ENCODE measurements around the gene MARS1. TPM values are rescaled to one million over a fixed set of nuclear protein-coding genes. Genes with fewer than 3 reads are reported as not detected.

The MARS1 gene
- total RNA-seq, 1 donor from 2014 or later, result 71.2 TPM

DNA sequence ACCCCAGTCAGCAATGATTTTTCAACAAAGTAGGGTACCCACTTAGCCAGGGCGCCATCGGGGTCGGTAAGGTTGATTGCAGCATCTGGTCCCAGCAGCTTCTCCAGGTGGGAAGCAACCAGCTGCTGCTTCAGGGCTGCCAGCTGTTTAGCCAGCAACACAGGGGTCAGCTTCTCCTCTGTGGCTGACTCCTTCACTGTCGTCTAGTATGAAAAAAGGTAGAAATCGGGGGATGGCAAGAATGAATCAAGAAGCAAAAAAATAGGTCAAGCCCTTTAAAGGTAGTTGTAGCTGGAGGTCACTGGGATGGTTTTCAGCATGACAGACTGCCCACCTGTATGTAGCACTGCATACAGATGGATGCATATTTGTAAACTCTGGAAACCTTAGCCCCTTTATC is 46.4 kb downstream of the MARS1 start:
- Histone ChIP-seq H3K9me3 (no peaks in the 10 kb centered on the region), H3K27me3 (no peaks in the 10 kb centered on the region), H3K27ac (no peak overlapping the region), H3K36me3 (peaks cover 3 to 79% of the 10 kb centered on the region in 2 donors), H3K4me3 (no peak overlapping the region), H3K4me1 (peaks cover 7% of the 10 kb centered on the region)
- TF ChIP-seq, protein P1, sequence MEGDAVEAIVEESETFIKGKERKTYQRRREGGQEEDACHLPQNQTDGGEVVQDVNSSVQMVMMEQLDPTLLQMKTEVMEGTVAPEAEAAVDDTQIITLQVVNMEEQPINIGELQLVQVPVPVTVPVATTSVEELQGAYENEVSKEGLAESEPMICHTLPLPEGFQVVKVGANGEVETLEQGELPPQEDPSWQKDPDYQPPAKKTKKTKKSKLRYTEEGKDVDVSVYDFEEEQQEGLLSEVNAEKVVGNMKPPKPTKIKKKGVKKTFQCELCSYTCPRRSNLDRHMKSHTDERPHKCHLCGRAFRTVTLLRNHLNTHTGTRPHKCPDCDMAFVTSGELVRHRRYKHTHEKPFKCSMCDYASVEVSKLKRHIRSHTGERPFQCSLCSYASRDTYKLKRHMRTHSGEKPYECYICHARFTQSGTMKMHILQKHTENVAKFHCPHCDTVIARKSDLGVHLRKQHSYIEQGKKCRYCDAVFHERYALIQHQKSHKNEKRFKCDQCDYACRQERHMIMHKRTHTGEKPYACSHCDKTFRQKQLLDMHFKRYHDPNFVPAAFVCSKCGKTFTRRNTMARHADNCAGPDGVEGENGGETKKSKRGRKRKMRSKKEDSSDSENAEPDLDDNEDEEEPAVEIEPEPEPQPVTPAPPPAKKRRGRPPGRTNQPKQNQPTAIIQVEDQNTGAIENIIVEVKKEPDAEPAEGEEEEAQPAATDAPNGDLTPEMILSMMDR (IDR thresholded peaks at IDR 0.05), result no peak
- TF ChIP-seq POLR2AphosphoS5 (IDR thresholded peaks at IDR 0.05; ENCODE audit: insufficient read depth in 1 of 2, low read depth in 1 of 2) (no peak), POLR2A (IDR thresholded peaks at IDR 0.05) (no peak)
- no peak for DNase-seq (ENCODE audit: extremely low spot score in 2 of 2)
- intact Hi-C loops (cut with DNase I), result no loop called here

DNA sequence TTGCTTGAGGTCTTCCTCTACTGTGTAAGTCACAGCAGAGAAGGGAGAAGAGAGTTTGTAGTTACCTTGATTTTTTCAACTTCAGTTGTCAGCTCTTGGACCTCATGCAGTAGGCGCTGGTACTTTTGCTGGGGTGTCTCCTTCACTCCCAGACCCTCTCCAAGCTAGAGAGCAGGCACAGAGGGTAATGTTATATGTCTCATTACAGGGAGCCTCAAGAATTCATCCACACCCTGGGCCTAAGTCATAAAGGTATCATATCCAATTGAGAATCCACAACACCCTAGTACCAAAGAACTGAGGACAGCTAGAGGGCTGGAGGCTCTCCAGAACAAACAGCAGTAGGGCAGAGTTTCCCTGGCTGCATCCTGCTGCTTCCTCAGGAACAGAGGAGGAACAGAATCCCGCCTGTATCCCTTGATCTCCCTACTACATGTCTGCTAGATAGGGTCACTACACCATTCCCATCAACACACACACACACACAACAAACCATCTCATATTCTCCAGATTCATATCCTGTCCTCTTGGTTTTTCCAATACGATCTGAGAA is 47.2 kb downstream of the MARS1 start:
- Histone ChIP-seq H3K9me3 (no peaks in the 10 kb centered on the region), H3K36me3 (peaks cover 3 to 72% of the 10 kb centered on the region in 2 donors), H3K4me3 (no peak overlapping the region), H3K27me3 (no peaks in the 10 kb centered on the region), H3K27ac (no peak overlapping the region), H3K4me1 (no peaks in the 10 kb centered on the region)
- intact Hi-C loops (cut with DNase I), result no loop called here
- no peak for DNase-seq (ENCODE audit: extremely low spot score in 2 of 2)
- TF ChIP-seq POLR2A (IDR thresholded peaks at IDR 0.05), result no peak

DNA sequence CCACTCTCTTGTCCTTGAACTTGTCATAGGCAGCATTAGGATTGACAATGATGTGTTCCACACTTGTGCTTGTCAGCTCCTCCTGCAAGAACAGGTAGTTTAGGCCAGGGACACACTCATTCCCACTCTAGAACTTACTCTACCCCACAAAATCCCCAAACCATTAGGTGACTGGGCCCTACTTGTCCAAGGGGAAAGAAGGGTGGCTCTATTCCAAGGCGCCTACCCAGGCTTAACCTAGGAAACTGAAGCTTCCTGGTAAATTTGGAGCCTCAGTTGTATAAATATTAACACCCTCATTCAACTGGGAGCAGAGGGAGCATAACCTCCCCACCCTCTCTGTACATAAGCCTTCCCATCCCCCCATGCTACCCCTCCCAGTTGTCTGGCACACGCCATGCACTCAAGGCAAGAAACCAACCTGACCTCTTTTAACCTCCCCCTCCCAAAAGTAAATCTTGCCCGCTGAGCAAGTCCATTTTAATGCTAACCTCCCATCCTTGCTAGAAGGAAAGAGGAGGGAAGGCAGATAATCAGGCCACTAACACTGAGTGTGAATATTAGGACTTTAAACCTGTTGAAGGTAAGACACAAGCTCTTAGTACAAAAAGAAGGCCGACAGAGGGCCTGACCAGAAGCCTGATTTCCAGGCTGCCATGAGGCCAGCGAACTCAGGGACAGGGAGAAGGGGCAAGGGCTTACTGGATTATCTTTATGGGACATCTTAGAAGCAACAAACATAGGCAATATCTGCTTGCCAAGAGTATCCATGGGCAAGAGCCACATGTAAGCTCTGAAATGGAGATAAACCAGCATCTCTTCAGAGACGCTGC is 48.1 kb downstream of the MARS1 start:
- H3K36me3 ChIP-seq, result peaks cover 3 to 65% of the 10 kb centered on the region in 2 donors
- TF ChIP-seq, protein P1 (IDR thresholded peaks at IDR 0.05), result no peak
- TF ChIP-seq POLR2AphosphoS5 (IDR thresholded peaks at IDR 0.05; ENCODE audit: insufficient read depth in 1 of 2, low read depth in 1 of 2) (no peak), POLR2A (IDR thresholded peaks at IDR 0.05) (no peak)
- no peaks in the 10 kb centered on the region for H3K9me3 ChIP-seq
- H3K27ac ChIP-seq, result no peak overlapping the region
- H3K4me1 ChIP-seq, result no peaks in the 10 kb centered on the region
- no peak for DNase-seq (ENCODE audit: extremely low spot score in 2 of 2)
- intact Hi-C loops (cut with DNase I), result no loop called here
- H3K4me3 ChIP-seq, result no peak overlapping the region
- H3K27me3 ChIP-seq, result no peaks in the 10 kb centered on the region

DNA sequence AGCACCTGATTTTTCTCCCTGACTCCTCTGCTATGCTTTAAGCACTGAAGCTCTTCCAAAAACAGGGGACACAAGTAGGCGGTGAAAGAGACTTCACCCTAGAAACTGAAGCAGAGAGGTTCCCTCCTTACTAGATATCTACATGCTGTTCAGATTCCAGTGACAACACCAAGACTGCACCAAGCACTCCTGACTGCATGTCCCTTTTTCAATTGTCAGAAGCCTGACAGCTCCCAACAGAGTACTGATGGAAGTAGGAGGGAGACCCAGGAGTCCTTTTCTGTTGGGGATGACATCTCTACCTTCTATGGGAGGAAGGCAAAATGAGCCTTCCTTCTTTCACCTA is 48.7 kb downstream of the MARS1 start:
- H3K36me3 ChIP-seq, result peaks cover 0 to 64% of the 10 kb centered on the region in 2 donors
- no peaks in the 10 kb centered on the region for H3K4me1 ChIP-seq
- H3K27ac ChIP-seq, result no peak overlapping the region
- H3K4me3 ChIP-seq, result no peak overlapping the region
- intact Hi-C loops (cut with DNase I), result no loop called here
- DNase-seq (ENCODE audit: extremely low spot score in 2 of 2), result no peak
- TF ChIP-seq POLR2A (IDR thresholded peaks at IDR 0.05), result no peak
- TF ChIP-seq, protein P1 (IDR thresholded peaks at IDR 0.05), result no peak
- no peak for TF ChIP-seq POLR2AphosphoS5 (IDR thresholded peaks at IDR 0.05; ENCODE audit: insufficient read depth in 1 of 2, low read depth in 1 of 2)
- H3K9me3 ChIP-seq, result no peaks in the 10 kb centered on the region
- H3K27me3 ChIP-seq, result no peaks in the 10 kb centered on the region

DNA sequence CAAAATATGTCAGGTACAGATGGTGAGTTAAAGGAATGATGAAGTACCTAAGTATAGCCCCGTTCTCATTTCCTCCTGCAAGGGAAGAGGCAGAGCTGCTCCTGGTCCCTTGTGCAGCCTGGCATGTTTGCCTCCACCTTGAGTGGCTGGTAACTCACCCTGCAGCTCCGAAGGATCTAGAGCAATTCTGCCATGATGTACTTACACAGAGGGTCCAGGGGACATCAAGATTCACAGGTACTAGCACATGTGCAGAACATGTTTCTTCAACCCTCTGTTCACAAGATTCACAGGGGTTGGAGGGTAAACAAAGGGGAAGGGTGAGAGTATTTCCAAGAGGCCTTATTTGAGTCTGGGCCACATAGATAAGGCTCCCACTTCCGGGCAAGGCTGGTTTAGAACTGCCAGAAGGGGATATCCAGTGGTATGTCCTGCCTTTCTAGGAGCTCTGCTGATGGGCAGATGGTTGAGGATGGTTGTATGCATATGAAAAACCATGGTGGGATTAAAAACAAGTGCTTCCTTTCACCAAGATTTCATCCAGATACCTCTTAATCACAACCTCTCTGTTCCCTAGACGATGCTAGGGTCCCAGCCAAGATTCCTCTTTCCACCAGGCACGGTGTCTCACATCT is 51.4 kb downstream of the MARS1 start:
- DNase-seq (ENCODE audit: extremely low spot score in 2 of 2), result no peak
- TF ChIP-seq POLR2A (IDR thresholded peaks at IDR 0.05) (no peak), POLR2AphosphoS5 (IDR thresholded peaks at IDR 0.05; ENCODE audit: insufficient read depth in 1 of 2, low read depth in 1 of 2) (no peak)
- TF ChIP-seq, protein P1 (IDR thresholded peaks at IDR 0.05), result no peak
- peaks cover 0 to 43% of the 10 kb centered on the region in 2 donors for H3K36me3 ChIP-seq

More for the DNA sequence above, 51.4 kb downstream of the MARS1 start:
- peaks cover 7% of the 10 kb centered on the region for H3K4me1 ChIP-seq
- H3K9me3 ChIP-seq, result no peaks in the 10 kb centered on the region
- H3K27me3 ChIP-seq, result no peaks in the 10 kb centered on the region
- no peak overlapping the region for H3K27ac ChIP-seq
- intact Hi-C loops (cut with DNase I), result no loop called here
- no peak overlapping the region for H3K4me3 ChIP-seq

Data from vagina (tissue), 2 donors.